GM12878 (cell line): ENCODE results near the gene GBP4. TPM values are rescaled to one million over a fixed set of nuclear protein-coding genes. Genes with fewer than 3 reads are reported as not detected.

Source experiments
- BHLHE40 ChIP-seq, 2 experiments: fragments of 450-650 bp in 1 of 2; IDR thresholded peaks; 2 replicates each; pipeline ENCODE4 v1.6.1; 2011 to 2017; ENCODE audit warnings: low read depth in 2 of 2, borderline replicate concordance in 1 of 2, improper control_type of control experiment in 1 of 2, low read length in 1 of 2, mild to moderate bottlenecking in 1 of 2
- CUX1 ChIP-seq: IDR thresholded peaks from 2 replicates; pipeline ENCODE4 v1.6.1; 2012; ENCODE audit warnings: improper control_type of control experiment, low read depth, low read length; ENCODE audit not compliant: insufficient replicate concordance
- EP300 ChIP-seq, 2 experiments: fragments of 150-350 bp in 1 of 2; IDR thresholded peaks; 2 replicates each; pipeline ENCODE4 v1.6.1; 2011 to 2012; ENCODE audit warnings: low read depth in 2 of 2, low read length in 2 of 2, borderline replicate concordance in 1 of 2, improper control_type of control experiment in 1 of 2, inconsistent platforms in 1 of 2; ENCODE audit not compliant: control insufficient read depth in 1 of 2
- ESRRA ChIP-seq: IDR thresholded peaks from 2 replicates; pipeline ENCODE4 v1.6.1; 2012; ENCODE audit warnings: mild to moderate bottlenecking, low read length, improper control_type of control experiment
- ETV6 ChIP-seq, 2 experiments: fragments of 450-650 bp in 1 of 2; IDR thresholded peaks in 1 of 2; conservative IDR thresholded peaks in 1 of 2; 2 replicates each; pipeline ENCODE4 v1.6.1; 2014; ENCODE audit warnings: antibody characterized with exemption in 1 of 2, borderline replicate concordance in 1 of 2, low read depth in 1 of 2, mild to moderate bottlenecking in 1 of 2, moderate library complexity in 1 of 2
- GATAD2B ChIP-seq: fragments of 450-650 bp; conservative IDR thresholded peaks from 2 replicates; pipeline ENCODE4 v1.6.1; 2017; ENCODE audit warnings: low read depth, mild to moderate bottlenecking, moderate library complexity
- HDGF ChIP-seq: fragments of 450-650 bp; IDR thresholded peaks from 2 replicates; pipeline ENCODE4 v1.6.1; 2016; ENCODE audit warnings: antibody characterized with exemption
- JUND ChIP-seq: IDR thresholded peaks from 2 replicates; pipeline ENCODE4 v1.6.1; 2012; ENCODE audit warnings: low read depth, mild to moderate bottlenecking, low read length, improper control_type of control experiment, moderate library complexity
- KLF5 ChIP-seq: fragments of 450-650 bp; IDR thresholded peaks from 2 replicates; pipeline ENCODE4 v1.6.1; 2014; ENCODE audit warnings: mild to moderate bottlenecking; ENCODE audit not compliant: partially characterized antibody
- NFYB ChIP-seq: IDR thresholded peaks from 2 replicates; pipeline ENCODE4 v1.6.1; 2011; ENCODE audit warnings: low read depth, mild to moderate bottlenecking, low read length, improper control_type of control experiment, moderate library complexity; ENCODE audit not compliant: insufficient read depth
- NR2F1 ChIP-seq: fragments of 450-650 bp; conservative IDR thresholded peaks from 2 replicates; pipeline ENCODE4 v1.6.1; 2017; ENCODE audit warnings: mild to moderate bottlenecking
- PAX5 ChIP-seq: IDR thresholded peaks from 2 replicates; pipeline ENCODE4 v1.6.1; 2011; ENCODE audit warnings: low read depth, low read length, borderline replicate concordance
- RELB ChIP-seq: fragments of 450-650 bp; IDR thresholded peaks from 2 replicates; pipeline ENCODE4 v1.6.1; 2017; ENCODE audit warnings: low read depth, mild to moderate bottlenecking, moderate library complexity
- RUNX3 ChIP-seq: IDR thresholded peaks from 2 replicates; pipeline ENCODE4 v1.6.1; 2012; ENCODE audit warnings: low read length, inconsistent platforms
- SMARCA5 ChIP-seq: fragments of 450-650 bp; IDR thresholded peaks from 2 replicates; pipeline ENCODE4 v1.6.1; 2017; ENCODE audit warnings: mild to moderate bottlenecking
- SPI1 ChIP-seq: IDR thresholded peaks from 2 replicates; pipeline ENCODE4 v1.6.1; 2011; ENCODE audit warnings: low read depth, mild to moderate bottlenecking, low read length, moderate library complexity, borderline replicate concordance; ENCODE audit not compliant: insufficient read depth
- SRF ChIP-seq, 2 experiments: IDR thresholded peaks; 2 replicates each; pipeline ENCODE4 v1.6.1; 2011; ENCODE audit warnings: low read depth in 2 of 2, low read length in 2 of 2, mild to moderate bottlenecking in 1 of 2, moderate library complexity in 1 of 2
- TCF7 ChIP-seq: IDR thresholded peaks from 2 replicates; pipeline ENCODE4 v1.6.1; 2014; ENCODE audit warnings: antibody characterized with exemption, borderline replicate concordance
- YY1 ChIP-seq: IDR thresholded peaks from 2 replicates; pipeline ENCODE4 v1.6.1; 2011; ENCODE audit warnings: low read depth, mild to moderate bottlenecking, low read length
- ZBTB33 ChIP-seq: fragments of 450-650 bp; IDR thresholded peaks from 2 replicates; pipeline ENCODE4 v1.6.1; 2017; ENCODE audit warnings: mild to moderate bottlenecking
- ZNF207 ChIP-seq: fragments of 450-650 bp; IDR thresholded peaks from 2 replicates; pipeline ENCODE4 v1.6.1; 2014; ENCODE audit warnings: antibody characterized with exemption, mild to moderate bottlenecking, borderline replicate concordance
- polyA plus RNA-seq, 11 experiments: library from polyadenylated mRNA; depleted of rRNA in 4 of 11; unstranded in 6 of 11; stranded (reverse) in 5 of 11; fragments of >200 nt; fragmentation: Nextera tagmentation in 4 of 11; fragmentation: Illumina TruSeq in 1 of 11; extraction: Ambion mirVana in 4 of 11; extraction: Trizol in 1 of 11; gene quantifications; 1 replicate in 1 of 11; 2 replicates in 10 of 11; pipeline versions ENCODE4 v1.2.1 to v1.2.3, GENCODE V29; 2011 to 2016; ENCODE audit warnings: inconsistent platforms in 2 of 11, missing spikeins in 2 of 11, low read depth in 1 of 11
- total RNA-seq, 4 experiments: library from RNA; depleted of rRNA in 3 of 4; stranded (reverse); fragments of >200 nt in 3 of 4; fragmentation: Illumina TruSeq in 1 of 4; extraction: Trizol in 1 of 4; gene quantifications; 2 replicates each; pipeline versions ENCODE4 v1.2.1 to v1.2.3, GENCODE V29; 2013 to 2021

The GBP4 gene
- total and polyA plus RNA-seq, 10 of the 15 experiments (the other 5 are each of a cell fraction or from before 2014, with no cell fraction given): 2.4 to 41.9 (median 3.5) TPM

GRCh38 chr1:89201106-89201794, 2.5 kb upstream of the GBP4 start (continued):
- TF ChIP-seq JUND (peak; percentile 40; the same call in 1 of the 2 replicates), SPI1 (peak; percentile 74), ZBTB33 (no peak), HDGF (0 out of 2 replicates have a peak, but pooled peaks have one; percentile 33), NFYB (no peak), CUX1 (peak; percentile 98), RELB (peak; percentile 59), SRF (IDR thresholded peaks at IDR 0.05; ENCODE audit: low read depth in 2 of 2, low read length in 2 of 2) (no peak), SMARCA5 (peak; percentile 57; the same call in 1 of the 2 replicates), NR2F1 (peak; percentile 99), PAX5 (peak; percentile 78; the same call in 1 of the 2 replicates), GATAD2B (peak; percentile 78; the same call in 1 of the 2 replicates), ETV6 (conservative IDR thresholded peaks at IDR 0.05 in 1 of 2, IDR thresholded peaks at IDR 0.05 in 1 of 2; ENCODE audit: borderline replicate concordance in 1 of 2, low read depth in 1 of 2) (peak in 1 of 2 experiments; percentile 68; a peak in 1 of 4 replicates), EP300 (IDR thresholded peaks at IDR 0.05; ENCODE audit: borderline replicate concordance in 1 of 2, control insufficient read depth in 1 of 2, low read depth in 2 of 2, low read length in 2 of 2) (peak; percentile 81 to 92), KLF5 (no peak), ZNF207 (0 out of 2 replicates have a peak, but pooled peaks have one; percentile 16), RUNX3 (peak; percentile 30; the same call in 1 of the 2 replicates), BHLHE40 (IDR thresholded peaks at IDR 0.05; ENCODE audit: borderline replicate concordance in 1 of 2, low read depth in 2 of 2, low read length in 1 of 2) (peak; percentile 61 to 74; a peak in 3 of 4 replicates), YY1 (no peak), ESRRA (no peak), TCF7 (no peak)
